DMS153 (cell line): ENCODE results near the gene SGMS1.

Experiments used
- DNase-seq: peaks from one replicate; lab custom pipeline; 2025; lab: John Stamatoyannopoulos, UW

SGMS1 gene

GRCh38 chr10:50397312-50398140, 226.2 kb downstream of the SGMS1 start:
- DNase-seq, result no peak

DNA sequence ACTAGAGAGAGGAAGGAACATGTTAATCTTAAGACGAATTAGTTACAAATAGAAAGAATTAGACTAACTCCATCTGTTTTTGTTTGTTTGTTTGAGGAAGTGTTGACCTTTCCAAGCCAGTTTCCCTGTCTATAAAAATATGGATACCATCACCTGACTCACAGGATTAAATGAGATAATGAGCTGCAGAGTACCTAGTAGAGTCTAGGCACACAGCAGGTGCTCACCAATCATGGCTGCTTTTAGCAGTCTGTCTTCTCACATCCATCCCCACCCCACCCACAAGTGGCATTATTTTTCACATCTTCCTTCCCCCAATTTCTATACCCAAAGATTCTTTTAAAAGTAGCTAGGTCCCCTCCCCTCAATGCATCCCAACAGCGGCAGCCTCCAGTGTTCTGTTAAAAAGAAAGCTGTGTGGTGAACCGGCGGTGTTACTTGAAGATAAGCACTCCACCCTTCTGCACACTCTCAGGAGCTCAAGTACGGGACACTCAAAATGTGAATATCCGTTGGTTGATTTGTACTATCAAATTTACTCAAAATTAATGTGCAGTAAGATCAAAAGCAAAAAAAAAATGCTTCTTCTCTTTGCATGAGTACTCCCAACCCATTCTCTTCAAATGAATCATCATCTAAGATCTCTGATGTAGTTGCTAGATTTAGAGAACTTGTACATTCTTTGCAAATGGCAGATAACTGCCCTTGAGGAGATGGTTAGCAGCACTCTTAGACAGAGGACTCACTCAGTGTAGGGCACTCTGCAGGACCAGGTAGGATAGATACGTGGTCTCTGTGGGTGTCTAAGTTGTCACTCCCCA, 227.1 kb downstream of the SGMS1 start:
- no peak for DNase-seq

- DNase-seq, result no peak
These were observed 227.9 kb downstream of the SGMS1 start for GRCh38 chr10:50395851-50396250.

- no peak for DNase-seq
These were observed 228.5 kb downstream of the SGMS1 start for GRCh38 chr10:50395271-50395670.

- no peak for DNase-seq
These were observed 228.9 kb downstream of the SGMS1 start for GRCh38 chr10:50394832-50395231.

- DNase-seq, result no peak
These were observed 229.8 kb downstream of the SGMS1 start for GRCh38 chr10:50393784-50394467.

DNA sequence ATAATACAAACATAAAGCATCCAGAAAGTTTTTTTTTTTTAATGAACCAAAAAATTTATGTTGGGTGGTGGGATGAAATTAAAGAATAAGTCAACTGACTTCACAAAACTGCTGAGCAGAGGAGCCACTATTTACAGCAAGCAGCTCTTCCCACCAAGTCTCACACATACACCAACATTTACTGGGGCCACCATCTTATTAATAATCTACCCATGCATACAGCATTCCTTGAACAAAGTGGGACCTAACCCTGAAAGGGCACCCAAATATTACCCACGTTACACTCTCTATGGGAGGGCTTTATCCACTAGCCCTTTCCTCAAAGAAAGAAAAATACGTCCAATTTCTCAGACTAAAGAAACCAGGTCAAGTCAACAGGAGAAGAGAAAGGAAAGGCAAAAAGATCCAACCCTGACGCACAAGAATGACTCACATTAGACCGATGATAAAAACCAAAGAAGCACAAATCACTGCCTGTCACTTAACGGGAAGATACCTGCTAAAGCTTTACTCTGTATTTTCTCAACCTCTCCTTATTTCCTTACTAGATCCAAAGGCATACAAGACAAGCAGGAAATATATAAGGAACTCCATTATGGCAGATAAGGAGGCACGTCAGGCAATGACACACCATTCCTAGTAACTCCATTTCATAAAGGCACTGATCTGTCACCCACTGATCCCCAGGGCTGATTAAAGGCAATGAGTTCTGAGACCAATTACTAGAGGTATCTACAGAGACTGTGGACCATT, 230.6 kb downstream of the SGMS1 start:
- no peak for DNase-seq

- no peak for DNase-seq
These were observed 231.3 kb downstream of the SGMS1 start for GRCh38 chr10:50392426-50392825.

- no peak for DNase-seq
These were observed 233.5 kb downstream of the SGMS1 start for GRCh38 chr10:50390302-50390701.

DNA sequence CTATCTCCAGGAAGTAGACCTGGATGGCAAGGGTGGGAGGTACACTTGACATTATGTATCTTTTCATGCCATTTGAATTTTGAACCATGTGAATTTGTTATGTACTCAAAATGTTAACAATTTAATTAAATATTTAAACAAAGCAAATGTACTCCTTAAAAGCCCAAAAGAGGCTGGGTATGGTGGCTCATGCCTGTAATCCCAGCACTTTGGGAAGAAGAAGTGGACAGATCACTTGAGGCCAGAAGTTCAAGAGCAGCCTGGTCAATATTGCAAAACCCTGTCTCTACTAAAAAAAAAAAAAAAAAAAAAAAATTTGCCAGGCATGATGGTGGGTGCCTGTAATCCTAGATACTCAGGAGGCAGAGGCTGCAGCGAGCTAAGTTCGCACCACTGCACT, 235.6 kb downstream of the SGMS1 start:
- no peak for DNase-seq

- DNase-seq, result no peak
These were observed 236.1 kb downstream of the SGMS1 start for GRCh38 chr10:50387732-50388073.

GRCh38 chr10:50387007-50387731, 236.6 kb downstream of the SGMS1 start:
- no peak for DNase-seq

GRCh38 chr10:50385624-50386023, 238.1 kb downstream of the SGMS1 start:
- no peak for DNase-seq

- DNase-seq, result no peak
These were observed 238.9 kb downstream of the SGMS1 start for GRCh38 chr10:50384898-50385297.

GRCh38 chr10:50384238-50384637, 239.5 kb downstream of the SGMS1 start:
- no peak for DNase-seq

GRCh38 chr10:50382576-50383023, 241.2 kb downstream of the SGMS1 start:
- DNase-seq, result no peak

DNA sequence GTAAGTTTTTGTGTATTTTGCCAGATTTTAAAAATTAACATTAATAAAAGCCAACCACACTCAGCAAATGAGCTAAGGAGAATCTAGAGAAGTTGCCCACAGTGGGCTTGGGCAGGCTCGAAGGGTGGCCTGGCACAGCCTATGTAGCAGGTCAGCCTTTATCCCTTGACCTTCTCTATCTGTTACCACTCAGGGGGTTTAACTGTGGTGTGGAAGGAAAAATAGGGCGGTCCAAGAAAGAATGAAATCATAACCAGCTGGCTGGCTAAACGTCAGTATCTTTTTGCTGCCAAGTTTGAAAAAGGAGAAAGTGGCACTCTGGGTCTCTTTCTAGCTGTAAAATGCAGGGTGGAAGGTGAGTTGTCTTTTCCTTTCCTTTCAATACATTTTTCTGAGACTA, 242.1 kb downstream of the SGMS1 start:
- no peak for DNase-seq

DNA sequence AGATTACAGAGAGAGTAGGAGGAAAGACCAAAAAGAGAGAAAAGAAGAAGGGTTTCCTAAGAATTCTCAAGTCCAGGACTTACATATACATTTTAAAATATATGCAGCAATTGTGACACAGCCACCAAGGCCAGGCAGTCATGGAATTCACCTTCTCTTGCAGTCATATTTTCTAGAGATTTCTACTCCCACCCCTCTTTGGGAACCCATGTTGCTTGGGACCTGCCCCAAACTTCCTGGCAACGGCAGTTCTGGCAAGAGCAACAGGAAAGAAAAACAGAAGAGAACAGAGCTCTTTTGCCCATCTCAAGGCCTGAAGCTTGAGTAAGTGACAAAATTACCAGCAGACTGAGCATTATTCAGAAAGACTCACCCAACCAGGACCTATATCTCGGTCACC, 244.1 kb downstream of the SGMS1 start:
- DNase-seq, result no peak

DNA sequence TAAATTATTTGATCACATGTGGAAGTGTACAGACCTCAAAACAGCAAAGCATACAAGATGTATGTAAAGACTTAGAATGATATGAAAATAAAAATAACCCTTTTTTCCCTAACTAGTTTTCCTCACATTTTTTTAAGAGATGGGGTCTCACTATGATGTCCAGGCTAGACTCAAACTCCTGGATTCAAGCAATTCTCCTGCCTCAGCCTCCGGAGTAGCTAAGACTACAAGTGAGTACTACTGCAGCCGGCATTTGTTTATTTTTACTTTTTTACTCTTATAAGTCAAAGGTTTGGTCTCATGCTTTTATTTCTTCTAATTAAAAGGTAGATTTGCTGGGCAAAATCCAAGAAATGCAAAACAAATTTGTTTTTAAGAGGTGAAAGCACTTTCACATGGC, 248.0 kb downstream of the SGMS1 start:
- DNase-seq, result no peak

- DNase-seq, result no peak
These were observed 248.7 kb downstream of the SGMS1 start for GRCh38 chr10:50375051-50375452.

DNA sequence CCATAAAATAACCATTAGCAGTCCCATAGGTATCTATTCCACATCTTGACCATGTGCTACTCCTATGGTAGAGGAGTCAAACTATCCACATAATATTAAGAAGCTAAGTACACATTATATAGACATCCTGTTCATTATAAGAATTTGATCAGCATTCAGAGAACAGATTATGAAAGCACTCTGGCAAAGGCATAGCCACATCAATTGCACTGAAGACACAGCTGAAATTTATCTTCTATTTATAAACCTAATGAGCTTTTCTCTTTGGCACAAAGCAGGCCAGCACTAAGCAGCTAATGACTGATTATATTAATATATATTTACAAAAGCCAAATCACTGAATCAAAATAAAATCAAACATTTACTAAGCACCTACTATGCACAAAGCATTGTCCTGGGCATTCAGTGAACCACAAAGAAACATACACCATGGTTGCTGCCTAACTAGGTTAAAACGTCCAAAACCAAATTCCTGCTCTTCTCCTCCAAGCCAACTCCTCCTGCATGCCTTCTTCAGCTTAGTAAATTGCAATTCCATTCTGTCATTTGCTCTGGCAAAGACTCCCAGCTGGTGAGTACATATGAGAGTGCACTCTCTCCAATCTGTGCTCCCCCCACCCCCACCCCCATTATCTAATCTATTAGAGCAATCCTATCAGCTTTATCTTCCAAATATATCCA, 249.8 kb downstream of the SGMS1 start:
- no peak for DNase-seq
